Measurements from ENCODE around the gene OXA1L. TPM values are rescaled to one million over a fixed set of nuclear protein-coding genes. Genes with fewer than 3 reads are reported as not detected.
"Not testable (repeated sequence)": the region's sequence is repeated elsewhere in the genome, so short reads cannot be mapped to it uniquely, and the experiment has no call there.

The OXA1L gene
- polyA plus RNA-seq (ENCODE audit: insufficient read length in 4 of 4) = 100 to 1,000 TPM; 106 to 144 (median 139) TPM

GRCh38 chr14:22766457-22767322, at the start of gene OXA1L:
OXA1L (plus strand) TSS chr14:22766688; CDS start chr14:22766702, 14 bp downstream.
- peak; percentile 96 to 98 (median 97) for DNase-seq (ENCODE audit: low read depth in 4 of 4, low spot score in 3 of 4)

- DNase-seq (ENCODE audit: low read depth in 4 of 4, low spot score in 3 of 4) = no peak
Measured at GRCh38 chr14:22718091-22718490, 48.4 kb upstream of the OXA1L start.

GRCh38 chr14:22721213-22721612, 45.3 kb upstream of the OXA1L start:
- DNase-seq (ENCODE audit: low read depth in 4 of 4, low spot score in 3 of 4) = no peak

- DNase-seq (ENCODE audit: low read depth in 4 of 4, low spot score in 3 of 4) = no peak
Measured at GRCh38 chr14:22723815-22724214, 42.7 kb upstream of the OXA1L start.

- DNase-seq (ENCODE audit: low read depth in 4 of 4, low spot score in 3 of 4) = not testable (repeated sequence)
Measured at GRCh38 chr14:22724847-22725246, 41.6 kb upstream of the OXA1L start.

- not testable (repeated sequence) for DNase-seq (ENCODE audit: low read depth in 4 of 4, low spot score in 3 of 4)
Measured at GRCh38 chr14:22725374-22725773, 41.1 kb upstream of the OXA1L start.

- DNase-seq (ENCODE audit: low read depth in 4 of 4, low spot score in 3 of 4) = no peak
Measured at GRCh38 chr14:22726012-22726411, 40.5 kb upstream of the OXA1L start.

GRCh38 chr14:22732062-22732461, 34.4 kb upstream of the OXA1L start:
- not testable (repeated sequence) for DNase-seq (ENCODE audit: low read depth in 4 of 4, low spot score in 3 of 4)

GRCh38 chr14:22733829-22734228, 32.7 kb upstream of the OXA1L start:
- DNase-seq (ENCODE audit: low read depth in 4 of 4, low spot score in 3 of 4) = no peak

GRCh38 chr14:22735096-22735495, 31.4 kb upstream of the OXA1L start:
- DNase-seq (ENCODE audit: low read depth in 4 of 4, low spot score in 3 of 4) = no peak

- not testable (repeated sequence) for DNase-seq (ENCODE audit: low read depth in 4 of 4, low spot score in 3 of 4)
Measured at GRCh38 chr14:22736384-22736783, 30.1 kb upstream of the OXA1L start.

- DNase-seq (ENCODE audit: low read depth in 4 of 4, low spot score in 3 of 4) = no peak
Measured at GRCh38 chr14:22737052-22737451, 29.4 kb upstream of the OXA1L start.

GRCh38 chr14:22739423-22739822, 27.1 kb upstream of the OXA1L start:
- DNase-seq (ENCODE audit: low read depth in 4 of 4, low spot score in 3 of 4) = no peak

- DNase-seq (ENCODE audit: low read depth in 4 of 4, low spot score in 3 of 4) = no peak
Measured at GRCh38 chr14:22740020-22740419, 26.5 kb upstream of the OXA1L start.

- DNase-seq (ENCODE audit: low read depth in 4 of 4, low spot score in 3 of 4) = no peak
Measured at GRCh38 chr14:22747769-22748168, 18.7 kb upstream of the OXA1L start.

- no peak for DNase-seq (ENCODE audit: low read depth in 4 of 4, low spot score in 3 of 4)
Measured at GRCh38 chr14:22748206-22748605, 18.3 kb upstream of the OXA1L start.

- DNase-seq (ENCODE audit: low read depth in 4 of 4, low spot score in 3 of 4) = no peak
Measured at GRCh38 chr14:22748631-22749068, 17.8 kb upstream of the OXA1L start.

GRCh38 chr14:22752422-22752821, 14.1 kb upstream of the OXA1L start:
- no peak for DNase-seq (ENCODE audit: low read depth in 4 of 4, low spot score in 3 of 4)

- no peak for DNase-seq (ENCODE audit: low read depth in 4 of 4, low spot score in 3 of 4)
Measured at GRCh38 chr14:22753586-22753985, 12.9 kb upstream of the OXA1L start.

GRCh38 chr14:22757972-22758650, 8.4 kb upstream of the OXA1L start:
- not testable (repeated sequence) for DNase-seq (ENCODE audit: low read depth in 4 of 4, low spot score in 3 of 4)

- DNase-seq (ENCODE audit: low read depth in 4 of 4, low spot score in 3 of 4) = no peak
Measured at GRCh38 chr14:22761734-22762133, 4.8 kb upstream of the OXA1L start.

GRCh38 chr14:22764382-22764781, 2.1 kb upstream of the OXA1L start:
- DNase-seq (ENCODE audit: low read depth in 4 of 4, low spot score in 3 of 4) = no peak
